Neutrophil (primary cell): ENCODE results near the gene CT45A2.
"Not testable (repeated sequence)": the region's sequence is repeated elsewhere in the genome, so short reads cannot be mapped to it uniquely, and the experiment has no call there.

Source experiments
- H3K27ac ChIP-seq: fragments of 200-600 bp; sonication (generic); 2 replicates; pipeline ENCODE4 v1.5.1; 2016; ENCODE audit warnings: mild to moderate bottlenecking, moderate library complexity
- H3K27me3 ChIP-seq: fragments of 200-600 bp; sonication (generic); 2 replicates; pipeline ENCODE4 v1.6.0; 2016; ENCODE audit warnings: mild to moderate bottlenecking
- H3K36me3 ChIP-seq: fragments of 200-600 bp; sonication (generic); 2 replicates; pipeline ENCODE4 v1.5.1; 2017
- H3K4me1 ChIP-seq, 2 experiments: fragments of 200-600 bp in 1 of 2; sonication (generic) in 1 of 2; 1 replicate in 1 of 2; 2 replicates in 1 of 2; pipeline versions ENCODE4 v1.5.1 to v1.6.1; 2013 to 2016; ENCODE audit warnings: low read depth in 1 of 2, low read length in 1 of 2, mild to moderate bottlenecking in 1 of 2, moderate library complexity in 1 of 2; ENCODE audit not compliant: control insufficient read depth in 1 of 2, insufficient read depth in 1 of 2
- H3K4me3 ChIP-seq, 2 experiments: fragments of 200-600 bp in 1 of 2; sonication (generic) in 1 of 2; 1 replicate in 1 of 2; 2 replicates in 1 of 2; pipeline ENCODE4 v1.5.1; 2013 to 2016; ENCODE audit warnings: low read depth in 1 of 2, low read length in 1 of 2, mild to moderate bottlenecking in 1 of 2, moderate library complexity in 1 of 2
- H3K9me3 ChIP-seq: fragments of 200-600 bp; sonication (generic); 2 replicates; pipeline ENCODE4 v1.5.1; 2016

The CT45A2 gene

DNA sequence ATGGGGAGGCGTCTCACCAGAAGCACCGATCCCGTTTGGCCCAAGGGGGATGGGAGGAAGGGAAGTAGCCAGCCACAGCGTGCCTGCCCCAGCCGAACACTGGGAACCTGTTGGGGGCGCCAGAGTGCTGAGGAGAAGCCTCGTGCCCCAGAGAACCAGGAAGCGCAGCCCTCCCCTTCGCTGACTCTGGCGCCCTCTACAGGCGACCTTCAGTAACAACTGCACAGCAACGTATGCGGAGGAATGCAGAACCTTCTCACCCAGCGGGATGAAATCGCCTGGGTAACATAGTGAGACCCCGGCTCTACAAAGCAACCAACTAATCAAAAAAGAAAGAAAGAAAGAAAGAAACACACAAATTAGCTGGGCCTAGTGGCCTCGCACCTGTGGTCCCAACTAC is at the start of gene CT45A2:
TSS of gene CT45A2 (minus strand) at position 101 of the 400 bp plus-strand sequence. CDS start 3,747 bp downstream, outside the sequence.
- not testable (repeated sequence) for H3K36me3 ChIP-seq, H3K27me3 ChIP-seq, H3K9me3 ChIP-seq, H3K27ac ChIP-seq, H3K4me3 ChIP-seq, H3K4me1 ChIP-seq

DNA sequence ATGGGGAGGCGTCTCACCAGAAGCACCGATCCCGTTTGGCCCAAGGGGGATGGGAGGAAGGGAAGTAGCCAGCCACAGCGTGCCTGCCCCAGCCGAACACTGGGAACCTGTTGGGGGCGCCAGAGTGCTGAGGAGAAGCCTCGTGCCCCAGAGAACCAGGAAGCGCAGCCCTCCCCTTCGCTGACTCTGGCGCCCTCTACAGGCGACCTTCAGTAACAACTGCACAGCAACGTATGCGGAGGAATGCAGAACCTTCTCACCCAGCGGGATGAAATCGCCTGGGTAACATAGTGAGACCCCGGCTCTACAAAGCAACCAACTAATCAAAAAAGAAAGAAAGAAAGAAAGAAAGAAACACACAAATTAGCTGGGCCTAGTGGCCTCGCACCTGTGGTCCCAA is 34.6 kb upstream of the CT45A2 start, which contains the start of gene CT45A8:
TSS of gene CT45A8 (minus strand) at position 101 of the 400 bp plus-strand sequence. CDS start 3,755 bp downstream, outside the sequence.
- not testable (repeated sequence) for H3K36me3 ChIP-seq, H3K9me3 ChIP-seq, H3K4me3 ChIP-seq, H3K4me1 ChIP-seq, H3K27me3 ChIP-seq, H3K27ac ChIP-seq

DNA sequence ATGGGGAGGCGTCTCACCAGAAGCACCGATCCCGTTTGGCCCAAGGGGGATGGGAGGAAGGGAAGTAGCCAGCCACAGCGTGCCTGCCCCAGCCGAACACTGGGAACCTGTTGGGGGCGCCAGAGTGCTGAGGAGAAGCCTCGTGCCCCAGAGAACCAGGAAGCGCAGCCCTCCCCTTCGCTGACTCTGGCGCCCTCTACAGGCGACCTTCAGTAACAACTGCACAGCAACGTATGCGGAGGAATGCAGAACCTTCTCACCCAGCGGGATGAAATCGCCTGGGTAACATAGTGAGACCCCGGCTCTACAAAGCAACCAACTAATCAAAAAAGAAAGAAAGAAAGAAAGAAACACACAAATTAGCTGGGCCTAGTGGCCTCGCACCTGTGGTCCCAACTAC is 17.4 kb upstream of the CT45A2 start, which contains the start of gene CT45A7:
TSS of gene CT45A7 (minus strand) at position 101 of the 400 bp plus-strand sequence. CDS start 3,747 bp downstream, outside the sequence.
- H3K4me3 ChIP-seq, H3K9me3 ChIP-seq, H3K27ac ChIP-seq, H3K4me1 ChIP-seq, H3K36me3 ChIP-seq, H3K27me3 ChIP-seq: not testable (repeated sequence)

GRCh38 chrX:135802687-135803086 is 17.1 kb downstream of the CT45A2 start, which contains the start of gene CT45A6:
Gene CT45A6 (minus strand): TSS chrX:135802787. CDS start chrX:135798993, 3,794 bp downstream.
- not testable (repeated sequence) for H3K27me3 ChIP-seq, H3K36me3 ChIP-seq, H3K27ac ChIP-seq, H3K9me3 ChIP-seq, H3K4me1 ChIP-seq, H3K4me3 ChIP-seq

GRCh38 chrX:135785403-135785802 is 34.4 kb downstream of the CT45A2 start, which contains the start of gene CT45A5:
Gene CT45A5 (minus strand): TSS chrX:135785503. CDS start chrX:135781729, 3,774 bp downstream.
- not testable (repeated sequence) for H3K27ac ChIP-seq, H3K9me3 ChIP-seq, H3K4me1 ChIP-seq, H3K4me3 ChIP-seq, H3K27me3 ChIP-seq, H3K36me3 ChIP-seq

DNA sequence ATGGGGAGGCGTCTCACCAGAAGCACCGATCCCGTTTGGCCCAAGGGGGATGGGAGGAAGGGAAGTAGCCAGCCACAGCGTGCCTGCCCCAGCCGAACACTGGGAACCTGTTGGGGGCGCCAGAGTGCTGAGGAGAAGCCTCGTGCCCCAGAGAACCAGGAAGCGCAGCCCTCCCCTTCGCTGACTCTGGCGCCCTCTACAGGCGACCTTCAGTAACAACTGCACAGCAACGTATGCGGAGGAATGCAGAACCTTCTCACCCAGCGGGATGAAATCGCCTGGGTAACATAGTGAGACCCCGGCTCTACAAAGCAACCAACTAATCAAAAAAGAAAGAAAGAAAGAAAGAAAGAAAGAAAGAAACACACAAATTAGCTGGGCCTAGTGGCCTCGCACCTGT is 51.7 kb downstream of the CT45A2 start, which contains the start of gene CT45A3:
TSS of gene CT45A3 (minus strand) at position 101 of the 400 bp plus-strand sequence. CDS start 3,747 bp downstream, outside the sequence.
- H3K27me3 ChIP-seq, H3K4me3 ChIP-seq, H3K9me3 ChIP-seq, H3K4me1 ChIP-seq, H3K27ac ChIP-seq, H3K36me3 ChIP-seq: not testable (repeated sequence)
